Vagina (tissue), 2 donors: ENCODE data around the gene CCDC178. TPM values are rescaled to one million over a fixed set of nuclear protein-coding genes. Genes with fewer than 3 reads are reported as not detected.

Experiments used
- DNase-seq, 2 donors: peaks; one replicate each; pipeline ENCODE4 v3.0.0-alpha.2; 2017; ENCODE audit errors: extremely low spot score in 2 of 2
- H3K27ac ChIP-seq: fragments of 200-600 bp; sonication (generic); one replicate; pipeline ENCODE4 v1.5.1; 2019
- H3K27me3 ChIP-seq: fragments of 200-600 bp; sonication (generic); one replicate; pipeline ENCODE4 v1.5.1; 2019
- H3K36me3 ChIP-seq, 2 donors: fragments of 200-600 bp; sonication (generic); one replicate each; pipeline ENCODE4 v1.5.1; 2017 to 2019
- H3K4me1 ChIP-seq: fragments of 200-600 bp; sonication (generic); one replicate; pipeline ENCODE4 v1.5.1; 2019
- H3K4me3 ChIP-seq, 2 donors: fragments of 200-600 bp; sonication (generic); 1 replicate in 1 of 2; 2 replicates in 1 of 2; pipeline ENCODE4 v1.5.1; 2016 to 2019
- H3K9me3 ChIP-seq: fragments of 200-600 bp; sonication (generic); one replicate; pipeline ENCODE4 v1.5.1; 2019
- POLR2A ChIP-seq, 2 donors: fragments of 450-650 bp; IDR thresholded peaks; one replicate each; pipeline ENCODE4 v1.6.1; 2017; ENCODE audit warnings: antibody characterized with exemption in 2 of 2, mild to moderate bottlenecking in 2 of 2, moderate library complexity in 2 of 2
- POLR2AphosphoS5 ChIP-seq, 2 donors: sonication (generic); formaldehyde crosslinking; IDR thresholded peaks; one replicate each; pipeline ENCODE4 v1.9.0; 2017; ENCODE audit warnings: antibody characterized with exemption in 2 of 2, mild to moderate bottlenecking in 2 of 2, low read depth in 1 of 2; ENCODE audit not compliant: insufficient read depth in 1 of 2
- intact Hi-C: fragments of 100-400 bp; cut with DNase I; formaldehyde crosslinking; loops from one replicate; pipeline ENCODE4 v1.15.1; 2023
- total RNA-seq: library from RNA; depleted of rRNA; stranded (reverse); fragments of >200 nt; gene quantifications from one replicate; pipeline ENCODE4 v1.2.3, GENCODE V29; 2016
- TF ChIP-seq, protein P1 (sequence below), 3 experiments: fragments of 450-650 bp in 2 of 3; fragments of 200-600 bp in 1 of 3; sonication (generic) in 1 of 3; IDR thresholded peaks; one replicate each; pipeline ENCODE4 v1.5.1; 2017 to 2019; ENCODE audit warnings: antibody characterized with exemption in 3 of 3, mild to moderate bottlenecking in 2 of 3, moderate library complexity in 2 of 3

CCDC178 gene
- total RNA-seq, 1 donor from 2014 or later: 10.8 TPM

DNA sequence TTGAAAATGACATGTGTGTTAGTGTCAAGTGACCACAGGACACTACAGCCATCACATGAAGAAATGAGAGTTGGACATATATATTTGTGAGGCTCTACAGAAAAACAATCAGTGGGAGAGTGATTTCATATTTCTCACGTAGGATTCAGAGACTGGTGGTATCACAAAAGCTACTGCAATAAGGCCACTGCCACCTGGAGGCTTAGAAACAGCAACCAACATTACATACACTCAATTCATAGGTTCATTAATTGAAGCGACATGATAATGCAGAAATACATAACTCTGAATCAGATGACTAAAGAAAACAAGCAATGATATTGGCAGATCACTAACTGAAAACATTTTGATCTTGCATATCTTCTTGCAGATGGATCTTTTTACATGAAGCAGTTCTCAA, 419.6 kb downstream of the CCDC178 start:
- Histone ChIP-seq H3K27ac (no peak overlapping the region), H3K4me1 (no peaks in the 10 kb centered on the region), H3K27me3 (no peaks in the 10 kb centered on the region), H3K4me3 (no peak overlapping the region), H3K9me3 (no peaks in the 10 kb centered on the region), H3K36me3 (no peaks in the 10 kb centered on the region)
- intact Hi-C loops: loop anchor here (5.0 kb wide), 1 partner anchor 604 kb away; no protein-coding TSS in a partner anchor
- DNase-seq: no peak
- TF ChIP-seq POLR2AphosphoS5 (IDR thresholded peaks at IDR 0.05; ENCODE audit: insufficient read depth in 1 of 2, low read depth in 1 of 2) (no peak), POLR2A (IDR thresholded peaks at IDR 0.05) (no peak)
- TF ChIP-seq, protein P1, sequence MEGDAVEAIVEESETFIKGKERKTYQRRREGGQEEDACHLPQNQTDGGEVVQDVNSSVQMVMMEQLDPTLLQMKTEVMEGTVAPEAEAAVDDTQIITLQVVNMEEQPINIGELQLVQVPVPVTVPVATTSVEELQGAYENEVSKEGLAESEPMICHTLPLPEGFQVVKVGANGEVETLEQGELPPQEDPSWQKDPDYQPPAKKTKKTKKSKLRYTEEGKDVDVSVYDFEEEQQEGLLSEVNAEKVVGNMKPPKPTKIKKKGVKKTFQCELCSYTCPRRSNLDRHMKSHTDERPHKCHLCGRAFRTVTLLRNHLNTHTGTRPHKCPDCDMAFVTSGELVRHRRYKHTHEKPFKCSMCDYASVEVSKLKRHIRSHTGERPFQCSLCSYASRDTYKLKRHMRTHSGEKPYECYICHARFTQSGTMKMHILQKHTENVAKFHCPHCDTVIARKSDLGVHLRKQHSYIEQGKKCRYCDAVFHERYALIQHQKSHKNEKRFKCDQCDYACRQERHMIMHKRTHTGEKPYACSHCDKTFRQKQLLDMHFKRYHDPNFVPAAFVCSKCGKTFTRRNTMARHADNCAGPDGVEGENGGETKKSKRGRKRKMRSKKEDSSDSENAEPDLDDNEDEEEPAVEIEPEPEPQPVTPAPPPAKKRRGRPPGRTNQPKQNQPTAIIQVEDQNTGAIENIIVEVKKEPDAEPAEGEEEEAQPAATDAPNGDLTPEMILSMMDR (IDR thresholded peaks at IDR 0.05): no peak

DNA sequence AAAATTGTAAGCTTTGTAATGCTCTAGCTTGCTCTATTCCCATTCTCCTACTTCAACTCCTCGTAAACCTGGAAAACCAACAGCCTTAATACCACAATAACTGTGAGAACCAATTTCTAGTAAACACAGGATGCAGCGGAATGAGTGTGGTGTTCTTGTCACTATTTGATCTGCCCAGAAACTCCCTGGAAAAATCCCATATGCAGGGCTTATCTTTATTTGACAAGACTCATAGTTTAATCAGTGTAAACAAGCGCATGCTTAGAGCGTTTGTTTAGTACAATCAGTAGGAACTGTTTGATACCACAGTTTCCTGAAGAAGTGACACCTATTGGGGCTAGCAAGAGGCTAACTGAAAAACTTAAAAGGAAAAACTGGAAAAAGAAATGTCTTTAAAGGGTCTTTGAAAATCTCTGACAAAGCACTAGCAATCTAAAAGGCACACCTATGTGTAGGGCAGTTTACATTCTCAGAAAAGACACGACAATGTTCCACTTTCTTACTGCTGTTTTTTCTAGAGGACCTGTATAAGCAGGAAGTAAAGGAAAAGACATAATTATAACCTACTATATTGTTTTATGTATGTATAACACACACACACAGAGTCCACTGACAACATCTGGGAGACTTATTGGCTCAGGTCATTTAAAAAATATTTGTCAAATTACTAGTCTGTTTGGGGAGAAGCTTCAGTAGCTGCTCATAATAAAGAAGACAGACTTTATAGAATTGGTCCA, 426.3 kb downstream of the CCDC178 start:
- no peaks in the 10 kb centered on the region for H3K4me1 ChIP-seq
- intact Hi-C loops: no loop called here
- TF ChIP-seq POLR2AphosphoS5 (IDR thresholded peaks at IDR 0.05; ENCODE audit: insufficient read depth in 1 of 2, low read depth in 1 of 2) (no peak), POLR2A (IDR thresholded peaks at IDR 0.05) (no peak)
- TF ChIP-seq, protein P1 (IDR thresholded peaks at IDR 0.05): no peak
- H3K4me3 ChIP-seq: no peak overlapping the region
- no peaks in the 10 kb centered on the region for H3K36me3 ChIP-seq
- no peaks in the 10 kb centered on the region for H3K9me3 ChIP-seq
- no peaks in the 10 kb centered on the region for H3K27me3 ChIP-seq
- DNase-seq: no peak
- no peak overlapping the region for H3K27ac ChIP-seq

DNA sequence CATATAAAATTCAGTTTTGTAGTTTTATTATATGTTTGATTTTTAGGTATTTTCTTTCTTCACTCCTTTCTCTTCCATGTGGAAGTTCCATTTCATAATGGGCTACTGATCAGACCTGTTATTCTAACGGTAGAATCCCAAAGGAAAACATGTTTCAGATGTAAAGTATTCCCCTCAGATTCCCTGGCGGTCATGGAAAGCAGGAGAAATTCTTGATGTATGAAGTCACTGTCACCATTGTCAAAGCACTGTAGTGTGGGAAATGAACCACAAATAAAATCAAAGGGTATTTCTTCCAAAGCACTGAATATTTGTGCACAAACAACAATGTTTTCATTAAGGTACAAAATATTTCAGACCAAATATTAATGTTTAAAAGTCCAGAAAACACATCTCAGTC, 430.4 kb downstream of the CCDC178 start:
- no peak for DNase-seq
- Histone ChIP-seq H3K9me3 (no peaks in the 10 kb centered on the region), H3K27me3 (no peaks in the 10 kb centered on the region), H3K4me1 (no peaks in the 10 kb centered on the region), H3K4me3 (no peak overlapping the region), H3K36me3 (no peaks in the 10 kb centered on the region), H3K27ac (no peak overlapping the region)
- intact Hi-C loops: no loop called here
- TF ChIP-seq POLR2A (IDR thresholded peaks at IDR 0.05): no peak
- TF ChIP-seq, protein P1 (IDR thresholded peaks at IDR 0.05): no peak
- no peak for TF ChIP-seq POLR2AphosphoS5 (IDR thresholded peaks at IDR 0.05; ENCODE audit: insufficient read depth in 1 of 2, low read depth in 1 of 2)

DNA sequence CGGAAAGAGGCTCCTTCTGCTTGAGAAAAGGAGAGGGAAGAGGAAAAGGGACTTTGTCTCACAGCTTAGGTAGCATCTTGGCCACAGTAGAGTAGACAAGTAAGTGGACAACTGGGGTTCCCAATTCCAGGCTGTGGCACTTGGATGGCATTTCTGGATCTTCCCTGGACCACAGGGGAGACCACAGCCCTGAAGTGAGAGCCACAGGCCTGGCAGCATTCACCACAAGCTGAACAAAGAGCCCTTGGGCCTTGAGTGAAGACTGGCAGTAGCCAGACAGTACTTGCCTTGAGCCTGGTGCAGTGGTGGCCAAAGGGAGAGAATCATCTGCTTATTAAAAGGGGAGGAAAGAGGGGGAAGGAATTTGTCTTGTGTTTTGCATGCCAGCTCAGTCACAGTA, 441.6 kb downstream of the CCDC178 start:
- no peak overlapping the region for H3K27ac ChIP-seq
- no peaks in the 10 kb centered on the region for H3K27me3 ChIP-seq
- no peak overlapping the region for H3K4me3 ChIP-seq
- TF ChIP-seq POLR2AphosphoS5 (IDR thresholded peaks at IDR 0.05; ENCODE audit: insufficient read depth in 1 of 2, low read depth in 1 of 2) (no peak), POLR2A (IDR thresholded peaks at IDR 0.05) (no peak)
- TF ChIP-seq, protein P1 (IDR thresholded peaks at IDR 0.05): no peak
- no peak for DNase-seq
- H3K4me1 ChIP-seq: no peaks in the 10 kb centered on the region
- no peaks in the 10 kb centered on the region for H3K36me3 ChIP-seq
- intact Hi-C loops: no loop called here
- H3K9me3 ChIP-seq: no peaks in the 10 kb centered on the region

DNA sequence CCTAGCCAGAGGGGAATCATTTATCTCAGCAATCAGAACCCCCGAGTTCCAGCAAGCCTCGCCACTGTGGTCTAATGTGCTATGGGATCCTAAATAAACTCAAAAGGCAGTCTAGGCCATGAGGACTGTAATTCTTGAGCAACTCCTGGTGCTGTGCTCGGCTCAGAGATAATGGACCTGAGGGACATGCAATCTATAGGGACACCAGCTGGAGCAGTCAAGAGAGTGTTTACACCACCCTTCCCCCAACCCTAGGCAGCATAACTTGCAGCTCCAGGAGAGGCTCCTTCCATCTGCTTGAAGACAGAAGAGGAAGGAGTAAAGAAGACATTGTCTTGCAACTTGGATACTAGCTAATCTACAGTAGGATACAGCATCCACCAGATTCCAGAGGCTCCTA, 442.2 kb downstream of the CCDC178 start:
- TF ChIP-seq, protein P1 (IDR thresholded peaks at IDR 0.05): no peak
- TF ChIP-seq POLR2AphosphoS5 (IDR thresholded peaks at IDR 0.05; ENCODE audit: insufficient read depth in 1 of 2, low read depth in 1 of 2): no peak
- no peak for TF ChIP-seq POLR2A (IDR thresholded peaks at IDR 0.05)
- no peak for DNase-seq
- Histone ChIP-seq H3K27me3 (no peaks in the 10 kb centered on the region), H3K4me1 (no peaks in the 10 kb centered on the region), H3K4me3 (no peak overlapping the region), H3K9me3 (no peaks in the 10 kb centered on the region), H3K36me3 (no peaks in the 10 kb centered on the region), H3K27ac (no peak overlapping the region)
- intact Hi-C loops: no loop called here
